ENCODE results near the gene SDR42E1. TPM values are rescaled to one million over a fixed set of nuclear protein-coding genes. Genes with fewer than 3 reads are reported as not detected.
A peak's percentile ranks its signal among the peaks of the same experiment; 100 is the strongest.

The SDR42E1 gene
- total and polyA plus RNA-seq, 4 donors, result 1.9 to 6.5 (median 3.3) TPM

- TF ChIP-seq, protein P1, sequence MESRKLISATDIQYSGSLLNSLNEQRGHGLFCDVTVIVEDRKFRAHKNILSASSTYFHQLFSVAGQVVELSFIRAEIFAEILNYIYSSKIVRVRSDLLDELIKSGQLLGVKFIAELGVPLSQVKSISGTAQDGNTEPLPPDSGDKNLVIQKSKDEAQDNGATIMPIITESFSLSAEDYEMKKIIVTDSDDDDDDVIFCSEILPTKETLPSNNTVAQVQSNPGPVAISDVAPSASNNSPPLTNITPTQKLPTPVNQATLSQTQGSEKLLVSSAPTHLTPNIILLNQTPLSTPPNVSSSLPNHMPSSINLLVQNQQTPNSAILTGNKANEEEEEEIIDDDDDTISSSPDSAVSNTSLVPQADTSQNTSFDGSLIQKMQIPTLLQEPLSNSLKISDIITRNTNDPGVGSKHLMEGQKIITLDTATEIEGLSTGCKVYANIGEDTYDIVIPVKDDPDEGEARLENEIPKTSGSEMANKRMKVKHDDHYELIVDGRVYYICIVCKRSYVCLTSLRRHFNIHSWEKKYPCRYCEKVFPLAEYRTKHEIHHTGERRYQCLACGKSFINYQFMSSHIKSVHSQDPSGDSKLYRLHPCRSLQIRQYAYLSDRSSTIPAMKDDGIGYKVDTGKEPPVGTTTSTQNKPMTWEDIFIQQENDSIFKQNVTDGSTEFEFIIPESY (IDR thresholded peaks at IDR 0.05), result no peak
- TF ChIP-seq ATF3 (IDR thresholded peaks at IDR 0.05), result no peak
- TF ChIP-seq HNF4G (IDR thresholded peaks at IDR 0.05), result no peak
- TF ChIP-seq RXRA (IDR thresholded peaks at IDR 0.05), result no peak
- no peak for TF ChIP-seq HNF4A (conservative IDR thresholded peaks at IDR 0.05)
These were observed 8.4 kb downstream of the SDR42E1 start (continued) for GRCh38 chr16:82002831-82003230.

GRCh38 chr16:81997738-81998137 lies 13.5 kb downstream of the SDR42E1 start:
- no peak for DNase-seq (ENCODE audit: low spot score)
- H3K27ac ChIP-seq (ENCODE audit: low read depth in 1 of 2, low read length in 2 of 2), result peak overlapping the region in 1 of 2 donors; percentile 15
- no peaks in the 10 kb centered on the region for H3K9me3 ChIP-seq (ENCODE audit: control insufficient read depth in 4 of 4, low read length in 3 of 4)
- H3K4me1 ChIP-seq (ENCODE audit: control insufficient read depth in 4 of 4, insufficient read depth in 4 of 4, low read length in 3 of 4), result no peaks in the 10 kb centered on the region
- 77% methylated on average over 2 of the region's 2 CpGs for whole genome bisulfite sequencing
- H3K27me3 ChIP-seq (ENCODE audit: control insufficient read depth in 4 of 4, insufficient read depth in 4 of 4, low read length in 3 of 4), result no peaks in the 10 kb centered on the region
- TF ChIP-seq YY1 (IDR thresholded peaks at IDR 0.05) (no peak), RXRA (IDR thresholded peaks at IDR 0.05) (peak in 1 of 2 donors; percentile 11), EGR1 (IDR thresholded peaks at IDR 0.05; ENCODE audit: low read depth in 2 of 2) (no peak)
- peaks cover 0 to 26% (median 14%) of the 10 kb centered on the region in 4 donors for H3K36me3 ChIP-seq (ENCODE audit: control insufficient read depth in 4 of 4, insufficient read depth in 3 of 4, low read depth in 1 of 4, low read length in 3 of 4)
- no peak overlapping the region for H3K4me3 ChIP-seq (ENCODE audit: low read depth in 1 of 3, low read length in 3 of 3)
- no peak overlapping the region for H3K9ac ChIP-seq (ENCODE audit: low read depth in 1 of 2, low read length in 2 of 2)

DNA sequence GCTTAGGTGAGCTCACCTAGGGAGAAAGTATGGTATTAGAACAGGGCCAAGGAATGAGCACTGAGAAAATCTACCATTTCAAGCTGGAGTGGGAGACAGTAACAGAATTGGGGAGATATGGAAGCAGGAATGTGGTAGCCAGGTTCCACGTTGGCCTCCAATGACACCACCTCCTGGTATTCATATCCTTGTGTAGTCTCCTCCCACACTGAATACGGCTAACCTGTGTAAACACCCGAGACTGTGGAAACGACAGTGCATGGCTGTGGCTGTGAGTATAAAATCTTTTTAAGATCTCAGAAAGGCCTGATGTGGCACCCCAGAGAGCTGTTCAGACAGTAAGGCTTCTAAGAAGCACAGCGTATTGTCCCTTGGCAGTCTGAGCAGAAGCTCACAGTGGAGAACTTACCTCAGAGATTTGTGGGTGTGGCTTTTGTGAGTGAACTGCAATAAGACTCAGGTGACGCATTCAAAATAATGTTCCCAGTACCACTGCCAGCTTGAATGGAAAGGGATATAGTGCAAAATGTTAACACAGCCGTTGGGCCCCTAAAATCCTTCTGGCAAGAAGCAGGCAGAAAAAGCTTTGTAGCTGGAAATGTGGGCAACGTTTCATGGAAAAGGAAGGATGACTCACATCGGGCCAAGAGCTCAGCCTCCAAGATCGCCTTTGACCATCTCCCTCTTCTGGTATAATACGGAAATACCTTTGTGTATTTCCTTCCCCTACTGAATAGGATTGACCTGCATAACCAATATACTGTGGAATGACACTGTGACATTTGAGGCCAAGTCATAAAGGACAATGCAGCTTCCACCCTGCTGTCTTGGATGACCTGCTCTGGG lies 14.4 kb downstream of the SDR42E1 start:
- Histone ChIP-seq H3K9me3 (ENCODE audit: control insufficient read depth in 4 of 4, low read length in 3 of 4) (no peaks in the 10 kb centered on the region), H3K9ac (ENCODE audit: low read depth in 1 of 2, low read length in 2 of 2) (no peak overlapping the region), H3K4me3 (ENCODE audit: low read depth in 1 of 3, low read length in 3 of 3) (no peak overlapping the region), H3K27me3 (ENCODE audit: control insufficient read depth in 4 of 4, insufficient read depth in 4 of 4, low read length in 3 of 4) (no peaks in the 10 kb centered on the region), H3K27ac (ENCODE audit: low read depth in 1 of 2, low read length in 2 of 2) (peak overlapping the region; percentile 15 to 32), H3K4me1 (ENCODE audit: control insufficient read depth in 4 of 4, insufficient read depth in 4 of 4, low read length in 3 of 4) (no peaks in the 10 kb centered on the region), H3K36me3 (ENCODE audit: control insufficient read depth in 4 of 4, insufficient read depth in 3 of 4, low read depth in 1 of 4, low read length in 3 of 4) (peaks cover 0 to 24% (median 14%) of the 10 kb centered on the region in 4 donors)
- TF ChIP-seq CTCF (IDR thresholded peaks at IDR 0.05; ENCODE audit: low read depth, low read length, missing input control), result peak; percentile 13
- no peak for TF ChIP-seq HNF4A (conservative IDR thresholded peaks at IDR 0.05)
- TF ChIP-seq JUND (IDR thresholded peaks at IDR 0.05), result peak in 1 of 2 donors; percentile 18
- TF ChIP-seq TAF1 (conservative IDR thresholded peaks at IDR 0.05), result no peak
- TF ChIP-seq SP1 (IDR thresholded peaks at IDR 0.05), result no peak
- no peak for TF ChIP-seq RXRA (IDR thresholded peaks at IDR 0.05)
- no peak for TF ChIP-seq FOXA1 (IDR thresholded peaks at IDR 0.05)
- no peak for DNase-seq (ENCODE audit: low spot score)
- WGBS, result 78% methylated on average over 11 of the region's 11 CpGs
